Epithelial cell of proximal tubule (primary cell): ENCODE data around the gene NID1. TPM values are rescaled to one million over a fixed set of nuclear protein-coding genes. Genes with fewer than 3 reads are reported as not detected.

Source experiments
- DNase-seq: peaks from one replicate; pipeline ENCODE4 v3.0.0-alpha.2; 2011; ENCODE audit warnings: low read depth
- H3K4me3 ChIP-seq: 2 replicates; pipeline ENCODE4 v1.5.1; 2011; ENCODE audit warnings: low read depth, mild to moderate bottlenecking, low read length
- total RNA-seq: library from RNA; depleted of rRNA; stranded (reverse); fragments of >200 nt; gene quantifications from 2 replicates; pipeline ENCODE4 v1.2.3, GENCODE V29; 2015
- TF ChIP-seq, protein P1 (sequence below): conservative IDR thresholded peaks from 2 replicates; pipeline ENCODE4 v1.5.1; 2012; ENCODE audit warnings: low read depth, mild to moderate bottlenecking, low read length

NID1 gene
- total RNA-seq, 1 donor from 2014 or later = 23.2 TPM

DNA sequence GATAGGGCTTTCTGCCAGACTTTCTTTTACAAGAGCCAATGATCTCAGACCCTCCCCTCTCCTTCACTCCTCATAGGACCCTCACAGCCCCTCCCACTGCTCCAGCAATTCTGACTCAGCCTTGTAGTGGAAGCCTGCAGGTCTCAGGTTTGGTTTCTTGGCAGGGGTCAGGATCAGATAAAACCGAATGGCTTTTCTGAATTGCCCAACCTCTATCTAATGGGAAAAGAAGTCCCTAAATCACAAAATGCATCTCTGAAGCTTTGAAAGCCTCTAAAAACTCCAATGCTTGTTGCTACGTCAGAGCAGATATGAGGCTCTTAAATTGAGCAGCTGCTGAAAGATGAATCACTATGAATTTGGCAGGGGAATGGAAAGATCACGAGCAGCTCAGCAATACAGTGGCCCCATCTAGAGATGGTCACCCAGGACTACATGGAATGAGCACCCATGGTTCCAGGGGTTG lies 74.5 kb downstream of the NID1 start:
- H3K4me3 ChIP-seq = no peak overlapping the region
- TF ChIP-seq, protein P1, sequence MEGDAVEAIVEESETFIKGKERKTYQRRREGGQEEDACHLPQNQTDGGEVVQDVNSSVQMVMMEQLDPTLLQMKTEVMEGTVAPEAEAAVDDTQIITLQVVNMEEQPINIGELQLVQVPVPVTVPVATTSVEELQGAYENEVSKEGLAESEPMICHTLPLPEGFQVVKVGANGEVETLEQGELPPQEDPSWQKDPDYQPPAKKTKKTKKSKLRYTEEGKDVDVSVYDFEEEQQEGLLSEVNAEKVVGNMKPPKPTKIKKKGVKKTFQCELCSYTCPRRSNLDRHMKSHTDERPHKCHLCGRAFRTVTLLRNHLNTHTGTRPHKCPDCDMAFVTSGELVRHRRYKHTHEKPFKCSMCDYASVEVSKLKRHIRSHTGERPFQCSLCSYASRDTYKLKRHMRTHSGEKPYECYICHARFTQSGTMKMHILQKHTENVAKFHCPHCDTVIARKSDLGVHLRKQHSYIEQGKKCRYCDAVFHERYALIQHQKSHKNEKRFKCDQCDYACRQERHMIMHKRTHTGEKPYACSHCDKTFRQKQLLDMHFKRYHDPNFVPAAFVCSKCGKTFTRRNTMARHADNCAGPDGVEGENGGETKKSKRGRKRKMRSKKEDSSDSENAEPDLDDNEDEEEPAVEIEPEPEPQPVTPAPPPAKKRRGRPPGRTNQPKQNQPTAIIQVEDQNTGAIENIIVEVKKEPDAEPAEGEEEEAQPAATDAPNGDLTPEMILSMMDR = no peak
- DNase-seq = no peak

DNA sequence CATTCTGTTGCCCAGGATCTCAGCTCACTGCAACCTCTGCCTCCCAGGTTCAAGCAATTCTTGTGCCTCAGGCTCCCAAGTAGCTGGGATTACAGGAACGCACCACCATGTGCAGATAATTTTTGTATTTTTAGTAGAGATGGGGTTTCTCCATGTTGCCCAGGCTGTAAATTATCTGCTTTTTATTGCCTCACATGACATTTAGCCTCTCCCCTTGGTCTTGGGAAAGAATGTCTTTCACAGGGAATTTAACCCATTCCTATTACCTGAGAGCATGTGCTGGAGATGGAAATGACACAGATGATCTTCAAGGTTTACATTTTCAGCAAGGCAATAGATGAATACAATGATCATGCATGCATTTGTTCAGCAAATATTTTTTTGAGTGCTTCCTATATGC lies 75.8 kb downstream of the NID1 start:
- DNase-seq = no peak
- TF ChIP-seq, protein P1 = no peak
- no peak overlapping the region for H3K4me3 ChIP-seq

DNA sequence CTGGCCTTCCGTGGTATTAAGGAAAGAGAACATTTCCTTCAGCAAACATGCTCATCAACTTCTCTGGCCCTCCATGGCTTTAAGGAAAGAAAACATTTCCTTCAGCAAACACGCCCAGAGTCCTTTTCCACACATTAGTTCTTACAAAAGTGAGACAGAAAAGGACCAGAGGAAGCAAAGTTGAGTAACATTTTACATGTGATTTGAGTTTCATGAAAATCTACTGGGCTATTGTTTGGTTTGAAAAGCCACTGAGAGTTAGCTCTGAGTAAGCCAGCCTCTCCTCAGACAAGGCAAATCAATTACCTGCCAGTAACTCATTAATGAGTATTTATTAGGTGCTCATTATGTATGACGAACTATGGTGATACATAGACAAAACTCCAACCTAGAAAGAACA lies 78.0 kb downstream of the NID1 start:
- no peak for DNase-seq
- H3K4me3 ChIP-seq = no peak overlapping the region
- TF ChIP-seq, protein P1 = no peak

DNA sequence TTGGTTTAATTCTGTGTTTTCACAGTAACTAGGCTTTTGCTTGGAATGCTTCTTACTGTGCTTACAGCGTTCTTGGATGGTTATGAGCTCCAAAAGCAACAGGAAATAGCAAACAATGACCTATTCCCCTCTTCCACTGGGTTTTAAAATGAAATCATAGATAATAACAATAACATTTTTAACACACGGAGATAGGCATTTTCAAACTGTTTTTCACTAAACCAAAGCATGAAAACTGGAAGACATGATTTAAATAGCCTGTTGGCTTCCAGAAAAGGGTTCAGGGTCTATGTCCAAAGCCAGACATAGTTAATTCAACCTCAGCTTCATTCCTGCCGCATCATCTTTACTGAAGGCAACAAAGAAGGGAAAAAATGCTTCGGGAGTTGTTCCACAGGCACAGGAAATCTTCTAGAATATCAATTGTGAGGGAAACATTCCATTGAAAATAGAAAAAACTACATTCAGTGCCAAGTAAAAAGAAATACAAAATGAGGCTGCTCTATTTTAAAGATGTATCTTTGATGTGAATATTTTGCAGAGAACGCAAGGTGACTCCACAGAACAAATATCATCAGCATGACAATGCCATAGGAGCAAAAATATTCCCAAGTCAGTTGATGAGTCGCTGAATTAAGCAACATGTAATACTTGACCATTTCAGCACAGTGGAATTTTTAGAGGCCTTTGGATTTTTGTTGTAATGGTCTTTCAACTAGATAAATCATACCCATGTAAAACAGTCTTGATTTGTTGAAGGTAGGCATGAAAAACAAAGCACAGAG lies 80.7 kb downstream of the NID1 start:
- TF ChIP-seq, protein P1 = no peak
- H3K4me3 ChIP-seq = no peak overlapping the region
- no peak for DNase-seq

DNA sequence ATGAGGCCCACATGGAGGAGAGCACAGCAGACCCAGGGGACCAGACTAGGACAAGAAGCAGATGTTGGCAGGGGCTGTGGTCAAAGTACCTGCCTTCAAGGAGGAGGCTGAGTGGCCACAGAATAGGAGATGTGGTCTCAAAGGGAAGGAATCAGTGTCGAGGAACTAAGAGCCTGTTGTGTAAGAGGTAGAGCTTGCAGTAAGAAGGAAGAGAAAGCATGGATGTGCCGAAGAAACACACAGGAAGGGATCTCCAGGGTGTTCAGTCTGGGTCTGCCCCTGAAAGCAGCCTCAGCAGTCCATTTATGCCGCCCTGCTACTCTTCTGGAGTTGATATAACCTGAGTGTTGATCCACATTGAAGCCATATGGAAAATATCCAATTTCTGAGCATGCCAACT lies 83.9 kb downstream of the NID1 start:
- no peak overlapping the region for H3K4me3 ChIP-seq
- TF ChIP-seq, protein P1 = no peak
- no peak for DNase-seq

DNA sequence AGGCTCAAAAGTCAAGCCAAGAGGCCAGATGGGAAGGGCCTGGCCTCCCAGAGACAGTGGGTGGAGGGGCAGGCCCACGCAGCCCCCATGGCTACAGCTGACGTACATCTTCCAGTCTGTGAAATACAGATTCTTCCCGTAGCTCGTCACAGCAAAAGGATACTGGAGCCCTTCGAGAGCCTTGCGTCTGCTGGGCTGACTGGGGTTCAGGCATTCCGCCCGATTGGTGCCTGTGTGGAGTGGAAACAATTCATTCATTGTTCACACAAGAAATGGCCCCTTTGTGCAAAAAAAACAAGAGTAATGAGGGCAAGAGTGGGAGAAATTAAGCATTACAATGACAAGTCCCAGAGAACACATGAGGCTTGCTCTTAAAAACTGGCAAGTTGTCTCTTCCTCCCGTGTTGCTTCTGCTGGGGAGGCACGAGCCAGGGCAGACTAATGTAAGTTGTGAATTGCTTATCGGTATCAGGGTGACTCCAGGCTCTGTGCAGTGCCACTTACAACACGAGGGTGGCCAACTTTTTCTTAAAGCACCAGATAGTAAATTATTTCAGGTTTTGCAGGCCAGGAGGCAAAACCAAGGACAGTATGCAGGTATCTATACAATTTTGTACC lies 85.1 kb downstream of the NID1 start:
- TF ChIP-seq, protein P1 = no peak

More for the DNA sequence above, 85.1 kb downstream of the NID1 start:
- H3K4me3 ChIP-seq = no peak overlapping the region
- DNase-seq = no peak
